KMS-11 (cell line): ENCODE measurements around the gene TP53AIP1.

Source experiments
- H2AFZ ChIP-seq: fragments of 200-600 bp; sonication (generic); 2 replicates; pipeline ENCODE4 v1.6.1; 2016; ENCODE audit warnings: antibody characterized with exemption, mixed run types, low read depth
- H3K27ac ChIP-seq: fragments of 200-600 bp; sonication (generic); 2 replicates; pipeline ENCODE4 v1.6.1; 2016; ENCODE audit warnings: mild to moderate bottlenecking, mixed run types
- H3K27me3 ChIP-seq: fragments of 200-600 bp; sonication (generic); 2 replicates; pipeline ENCODE4 v1.6.1; 2017; ENCODE audit warnings: mild to moderate bottlenecking, low read depth, mixed run types, moderate library complexity; ENCODE audit not compliant: insufficient read depth
- H3K36me3 ChIP-seq: fragments of 200-600 bp; sonication (generic); 2 replicates; pipeline ENCODE4 v1.6.1; 2017; ENCODE audit warnings: mild to moderate bottlenecking, mixed run types; ENCODE audit not compliant: insufficient read depth
- H3K4me1 ChIP-seq: fragments of 200-600 bp; sonication (generic); 2 replicates; pipeline ENCODE4 v1.6.1; 2016; ENCODE audit warnings: mild to moderate bottlenecking, low read depth, mixed run types; ENCODE audit not compliant: poor library complexity, severe bottlenecking
- H3K4me2 ChIP-seq: fragments of 200-600 bp; sonication (generic); 2 replicates; pipeline ENCODE4 v1.7.0; 2016; ENCODE audit warnings: mild to moderate bottlenecking, mixed run types
- H3K4me3 ChIP-seq: fragments of 200-600 bp; sonication (generic); IDR thresholded peaks from 2 replicates; pipeline ENCODE4 v1.6.1; 2017; ENCODE audit warnings: low read depth, low read length, mixed read lengths; ENCODE audit not compliant: insufficient read depth
- H3K79me2 ChIP-seq: fragments of 200-600 bp; sonication (generic); 2 replicates; pipeline ENCODE4 v1.6.1; 2016; ENCODE audit warnings: low read depth, mixed run types; ENCODE audit not compliant: insufficient read depth
- H3K9ac ChIP-seq: fragments of 200-600 bp; sonication (generic); 2 replicates; pipeline ENCODE4 v1.6.1; 2016; ENCODE audit warnings: mild to moderate bottlenecking, mixed run types
- H4K20me1 ChIP-seq: fragments of 200-600 bp; sonication (generic); 2 replicates; pipeline ENCODE4 v1.6.1; 2016; ENCODE audit warnings: mild to moderate bottlenecking, mixed run types; ENCODE audit not compliant: insufficient read depth
- TF ChIP-seq, protein P1 (sequence below): fragments of 200-600 bp; sonication (generic); conservative IDR thresholded peaks from 2 replicates; pipeline ENCODE4 v1.6.1; 2017; ENCODE audit warnings: low read depth, mild to moderate bottlenecking, antibody characterized with exemption, low read length, moderate library complexity, mixed read lengths

Gene TP53AIP1

DNA sequence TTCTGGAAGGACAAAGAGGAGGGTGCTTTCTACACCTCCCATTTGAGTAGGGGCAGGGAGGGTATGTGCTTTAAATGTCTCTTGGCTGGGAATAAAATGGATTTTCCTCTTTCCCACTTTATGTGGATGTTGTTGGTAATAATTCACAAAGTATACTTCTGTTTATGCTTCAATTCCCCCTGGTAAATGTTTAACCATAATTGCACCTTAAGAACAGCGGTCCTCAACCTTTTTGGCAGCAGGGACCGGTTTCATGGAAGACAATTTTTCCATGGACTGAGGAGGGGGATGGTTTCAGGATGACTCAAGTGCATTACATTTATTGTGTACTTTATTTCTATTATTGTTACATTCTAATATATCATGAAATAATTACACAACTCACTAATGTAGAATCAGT is 4.0 kb upstream of the TP53AIP1 start:
- Histone ChIP-seq H3K4me1 (no peaks in the 10 kb centered on the region), H2AFZ (no peak overlapping the region), H4K20me1 (no peaks in the 10 kb centered on the region), H3K27me3 (no peaks in the 10 kb centered on the region), H3K27ac (no peak overlapping the region), H3K4me3 (no peak overlapping the region), H3K79me2 (no peaks in the 10 kb centered on the region), H3K9ac (no peak overlapping the region), H3K36me3 (no peaks in the 10 kb centered on the region), H3K4me2 (no peak overlapping the region)
- TF ChIP-seq, protein P1, sequence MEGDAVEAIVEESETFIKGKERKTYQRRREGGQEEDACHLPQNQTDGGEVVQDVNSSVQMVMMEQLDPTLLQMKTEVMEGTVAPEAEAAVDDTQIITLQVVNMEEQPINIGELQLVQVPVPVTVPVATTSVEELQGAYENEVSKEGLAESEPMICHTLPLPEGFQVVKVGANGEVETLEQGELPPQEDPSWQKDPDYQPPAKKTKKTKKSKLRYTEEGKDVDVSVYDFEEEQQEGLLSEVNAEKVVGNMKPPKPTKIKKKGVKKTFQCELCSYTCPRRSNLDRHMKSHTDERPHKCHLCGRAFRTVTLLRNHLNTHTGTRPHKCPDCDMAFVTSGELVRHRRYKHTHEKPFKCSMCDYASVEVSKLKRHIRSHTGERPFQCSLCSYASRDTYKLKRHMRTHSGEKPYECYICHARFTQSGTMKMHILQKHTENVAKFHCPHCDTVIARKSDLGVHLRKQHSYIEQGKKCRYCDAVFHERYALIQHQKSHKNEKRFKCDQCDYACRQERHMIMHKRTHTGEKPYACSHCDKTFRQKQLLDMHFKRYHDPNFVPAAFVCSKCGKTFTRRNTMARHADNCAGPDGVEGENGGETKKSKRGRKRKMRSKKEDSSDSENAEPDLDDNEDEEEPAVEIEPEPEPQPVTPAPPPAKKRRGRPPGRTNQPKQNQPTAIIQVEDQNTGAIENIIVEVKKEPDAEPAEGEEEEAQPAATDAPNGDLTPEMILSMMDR, result no peak

DNA sequence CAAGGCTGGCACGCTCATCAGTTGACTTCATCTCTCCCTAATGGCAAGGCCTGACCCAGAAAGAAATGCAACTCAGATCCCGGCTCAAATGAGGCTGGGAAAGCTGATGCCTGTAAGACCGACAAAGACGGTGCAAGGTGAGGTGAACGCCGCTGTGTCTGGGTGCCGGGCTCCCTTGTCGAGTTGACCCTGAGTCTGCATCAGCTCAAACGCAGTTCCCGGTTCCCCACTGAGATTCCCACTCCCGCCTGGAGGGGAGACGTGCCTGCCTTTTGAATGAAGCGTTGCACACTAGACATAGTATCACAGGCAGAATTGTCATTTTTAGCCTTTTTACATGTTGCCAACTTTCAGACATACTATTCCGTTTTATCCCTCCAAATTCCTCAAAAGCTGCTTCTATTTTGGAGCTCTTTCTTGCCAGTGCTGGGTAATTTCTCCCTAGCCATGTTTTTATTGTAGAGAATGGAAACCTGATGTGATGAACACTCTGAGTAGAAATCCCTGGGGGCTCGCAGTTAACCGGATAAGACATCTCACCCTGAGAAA is 831 bp upstream of the TP53AIP1 start:
- no peak overlapping the region for H3K9ac ChIP-seq
- TF ChIP-seq, protein P1, result no peak

DNA sequence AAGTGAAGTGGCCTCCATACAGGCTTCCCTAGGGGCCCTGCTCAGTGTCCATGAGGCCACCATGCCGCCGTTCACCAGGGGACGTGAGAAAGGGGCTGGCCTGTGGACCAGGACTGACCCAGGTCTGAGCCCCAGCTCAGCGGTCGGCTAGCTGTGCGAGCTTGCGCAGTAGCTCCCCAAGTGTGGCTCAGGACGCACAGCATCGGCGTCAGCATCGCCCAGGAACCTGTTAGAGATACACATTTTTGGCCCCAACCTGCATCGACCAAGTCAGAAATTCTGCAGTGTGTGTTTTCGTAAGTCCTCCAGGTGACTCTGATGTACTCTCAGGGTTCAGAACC is 429 bp downstream of the TP53AIP1 start:
- H3K27me3 ChIP-seq, result no peaks in the 10 kb centered on the region
- TF ChIP-seq, protein P1, result no peak
- H3K27ac ChIP-seq, result no peak overlapping the region
- H3K79me2 ChIP-seq, result no peaks in the 10 kb centered on the region
- no peaks in the 10 kb centered on the region for H4K20me1 ChIP-seq
- no peak overlapping the region for H3K4me3 ChIP-seq
- H3K4me2 ChIP-seq, result no peak overlapping the region
- H3K9ac ChIP-seq, result no peak overlapping the region
- no peaks in the 10 kb centered on the region for H3K36me3 ChIP-seq
- H2AFZ ChIP-seq, result no peak overlapping the region
- no peaks in the 10 kb centered on the region for H3K4me1 ChIP-seq

More for the DNA sequence above, 831 bp upstream of the TP53AIP1 start:
- H3K27me3 ChIP-seq, result no peaks in the 10 kb centered on the region
- no peaks in the 10 kb centered on the region for H3K79me2 ChIP-seq
- H3K4me3 ChIP-seq, result no peak overlapping the region
- no peaks in the 10 kb centered on the region for H4K20me1 ChIP-seq
- no peak overlapping the region for H2AFZ ChIP-seq
- H3K27ac ChIP-seq, result no peak overlapping the region
- no peaks in the 10 kb centered on the region for H3K4me1 ChIP-seq
- H3K4me2 ChIP-seq, result no peak overlapping the region
- H3K36me3 ChIP-seq, result no peaks in the 10 kb centered on the region

DNA sequence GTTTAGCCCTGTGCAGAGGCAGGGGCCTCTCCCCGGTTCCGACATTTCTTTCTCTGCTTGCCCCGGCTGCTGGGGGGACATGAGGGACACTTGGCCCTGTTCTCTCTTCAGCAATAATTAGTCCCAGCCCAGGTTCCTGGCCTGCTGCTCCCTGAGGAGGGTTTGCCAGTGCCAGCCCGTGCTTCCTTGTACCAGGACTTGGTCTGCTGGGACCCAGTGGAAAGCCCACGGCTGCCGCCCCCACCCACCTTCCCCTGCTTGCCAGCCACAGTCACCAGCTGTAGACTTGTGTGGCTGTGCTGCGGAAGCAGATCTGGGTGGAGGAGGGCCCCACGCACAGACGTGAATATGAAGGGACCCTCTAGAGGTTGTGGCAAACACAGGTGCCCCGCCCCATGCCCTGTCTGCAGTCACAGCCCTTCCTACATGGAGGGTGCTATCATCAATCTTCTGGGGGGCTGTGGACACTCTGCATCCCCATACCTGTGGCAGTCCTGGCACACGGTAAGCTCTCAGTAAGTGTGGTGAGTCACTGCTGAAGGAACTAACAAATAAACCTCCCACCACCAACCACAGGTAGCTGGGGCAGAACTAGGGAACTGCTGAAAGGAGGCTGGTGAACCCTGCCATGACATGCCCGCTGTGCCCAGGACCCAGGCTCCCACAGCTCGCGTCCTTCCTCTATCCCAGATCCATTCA is 949 bp downstream of the TP53AIP1 start:
- no peaks in the 10 kb centered on the region for H3K36me3 ChIP-seq
- no peak overlapping the region for H3K9ac ChIP-seq
- TF ChIP-seq, protein P1, result no peak
- no peaks in the 10 kb centered on the region for H3K79me2 ChIP-seq
- no peak overlapping the region for H3K4me2 ChIP-seq
- no peaks in the 10 kb centered on the region for H4K20me1 ChIP-seq
- H3K4me3 ChIP-seq, result no peak overlapping the region
- H3K27me3 ChIP-seq, result no peaks in the 10 kb centered on the region
- no peak overlapping the region for H3K27ac ChIP-seq
- no peak overlapping the region for H2AFZ ChIP-seq
- H3K4me1 ChIP-seq, result no peaks in the 10 kb centered on the region
